CD4-positive, alpha-beta T cell treated with Interleukin-12 subunit alpha and Interleukin-12 subunit beta, for 1 hour (primary cell): ENCODE results near the gene RGS18.
"Not testable (repeated sequence)": the region's sequence is repeated elsewhere in the genome, so short reads cannot be mapped to it uniquely, and the experiment has no call there.

Experiments used
- DNase-seq: peaks from one replicate; pipeline ENCODE4 v3.0.0-alpha.2; 2020

The RGS18 gene

GRCh38 chr1:192158181-192158580 lies at the start of gene RGS18:
TSS of gene RGS18 (plus strand) at chr1:192158462. CDS start at chr1:192158638, 176 bp downstream.
- DNase-seq = peak; percentile 9

GRCh38 chr1:192109576-192109975 lies 48.7 kb upstream of the RGS18 start:
- DNase-seq = no peak

- DNase-seq = no peak
Measured at GRCh38 chr1:192115000-192115399, 43.3 kb upstream of the RGS18 start.

- DNase-seq = no peak
Measured at GRCh38 chr1:192118881-192119405, 39.3 kb upstream of the RGS18 start.

GRCh38 chr1:192119701-192120100 lies 38.6 kb upstream of the RGS18 start:
- DNase-seq = no peak

GRCh38 chr1:192122668-192123067 lies 35.6 kb upstream of the RGS18 start:
- DNase-seq = no peak

GRCh38 chr1:192123212-192123611 lies 35.0 kb upstream of the RGS18 start:
- no peak for DNase-seq

GRCh38 chr1:192126030-192126619 lies 32.1 kb upstream of the RGS18 start:
- DNase-seq = no peak

- DNase-seq = no peak
Measured at GRCh38 chr1:192130175-192130574, 28.1 kb upstream of the RGS18 start.

- not testable (repeated sequence) for DNase-seq
Measured at GRCh38 chr1:192130865-192131264, 27.4 kb upstream of the RGS18 start.

- DNase-seq = no peak
Measured at GRCh38 chr1:192131914-192132313, 26.3 kb upstream of the RGS18 start.

- DNase-seq = no peak
Measured at GRCh38 chr1:192133350-192133926, 24.8 kb upstream of the RGS18 start.

- no peak for DNase-seq
Measured at GRCh38 chr1:192140382-192140781, 17.9 kb upstream of the RGS18 start.

- DNase-seq = no peak
Measured at GRCh38 chr1:192147221-192147620, 11.0 kb upstream of the RGS18 start.

- no peak for DNase-seq
Measured at GRCh38 chr1:192147696-192148095, 10.6 kb upstream of the RGS18 start.

- no peak for DNase-seq
Measured at GRCh38 chr1:192151176-192151575, 7.1 kb upstream of the RGS18 start.

- no peak for DNase-seq
Measured at GRCh38 chr1:192153276-192153675, 5.0 kb upstream of the RGS18 start.

GRCh38 chr1:192157067-192157466 lies 1.2 kb upstream of the RGS18 start:
- no peak for DNase-seq

GRCh38 chr1:192159014-192159413 lies 752 bp downstream of the RGS18 start:
- DNase-seq = no peak

GRCh38 chr1:192159781-192160180 lies 1.5 kb downstream of the RGS18 start:
- no peak for DNase-seq

GRCh38 chr1:192160196-192160595 lies 1.9 kb downstream of the RGS18 start:
- DNase-seq = no peak

GRCh38 chr1:192161976-192162375 lies 3.7 kb downstream of the RGS18 start:
- no peak for DNase-seq

- no peak for DNase-seq
Measured at GRCh38 chr1:192162376-192162775, 4.1 kb downstream of the RGS18 start.

- not testable (repeated sequence) for DNase-seq
Measured at GRCh38 chr1:192165002-192165401, 6.7 kb downstream of the RGS18 start.

- no peak for DNase-seq
Measured at GRCh38 chr1:192167011-192167410, 8.7 kb downstream of the RGS18 start.
